ENCODE results near the gene CFAP299.

The CFAP299 gene

GRCh38 chr4:80852061-80852460 is 516.5 kb downstream of the CFAP299 start:
- DNase-seq, result no peak

GRCh38 chr4:80873571-80873970 is 538.0 kb downstream of the CFAP299 start:
- no peak for DNase-seq

GRCh38 chr4:80874979-80875378 is 539.4 kb downstream of the CFAP299 start:
- DNase-seq, result no peak

- DNase-seq, result no peak
These were observed 540.1 kb downstream of the CFAP299 start for GRCh38 chr4:80875642-80876041.

- DNase-seq, result no peak
These were observed 541.3 kb downstream of the CFAP299 start for GRCh38 chr4:80876810-80877209.

- DNase-seq, result no peak
These were observed 542.7 kb downstream of the CFAP299 start for GRCh38 chr4:80878218-80878617.

GRCh38 chr4:80897537-80898303 is 562.2 kb downstream of the CFAP299 start:
- no peak for DNase-seq

- no peak for DNase-seq
These were observed 565.4 kb downstream of the CFAP299 start for GRCh38 chr4:80900908-80901307.

GRCh38 chr4:80903020-80903419 is 567.5 kb downstream of the CFAP299 start:
- DNase-seq, result no peak

- DNase-seq, result no peak
These were observed 574.4 kb downstream of the CFAP299 start for GRCh38 chr4:80909938-80910337.

- no peak for DNase-seq
These were observed 575.9 kb downstream of the CFAP299 start for GRCh38 chr4:80911458-80911857.

GRCh38 chr4:80912350-80912749 is 576.8 kb downstream of the CFAP299 start:
- DNase-seq, result no peak

GRCh38 chr4:80913381-80913780 is 577.9 kb downstream of the CFAP299 start:
- no peak for DNase-seq

GRCh38 chr4:80916770-80917169 is 581.2 kb downstream of the CFAP299 start:
- DNase-seq, result no peak

GRCh38 chr4:80918004-80918403 is 582.5 kb downstream of the CFAP299 start:
- DNase-seq, result no peak

- DNase-seq, result no peak
These were observed 585.9 kb downstream of the CFAP299 start for GRCh38 chr4:80921441-80921840.

- no peak for DNase-seq
These were observed 587.4 kb downstream of the CFAP299 start for GRCh38 chr4:80922941-80923340.

GRCh38 chr4:80925293-80925692 is 589.8 kb downstream of the CFAP299 start:
- DNase-seq, result no peak

- DNase-seq, result no peak
These were observed 590.9 kb downstream of the CFAP299 start for GRCh38 chr4:80926446-80926845.

GRCh38 chr4:80926891-80927290 is 591.4 kb downstream of the CFAP299 start:
- no peak for DNase-seq

GRCh38 chr4:80927420-80927819 is 591.9 kb downstream of the CFAP299 start:
- no peak for DNase-seq

- no peak for DNase-seq
These were observed 596.1 kb downstream of the CFAP299 start for GRCh38 chr4:80931631-80932081.

- DNase-seq, result no peak
These were observed 612.6 kb downstream of the CFAP299 start for GRCh38 chr4:80948141-80948540.

GRCh38 chr4:80948995-80949394 is 613.5 kb downstream of the CFAP299 start:
- DNase-seq, result no peak

GRCh38 chr4:80956421-80956820 is 620.9 kb downstream of the CFAP299 start:
- DNase-seq, result no peak
